B cell (primary cell): ENCODE data around the gene CREB3L1. TPM values are rescaled to one million over a fixed set of nuclear protein-coding genes. Genes with fewer than 3 reads are reported as not detected.

Experiments
- ATAC-seq: fragments of 200-7000 bp; cut with Tn5 transposase; one replicate; pipeline ENCODE4 v1.10.0; 2021; ENCODE audit warnings: low read depth, mild to moderate bottlenecking, moderate number of reproducible peaks, moderate library complexity
- CTCF ChIA-PET: fragments of 350-600 bp; sonication (Branson Sonifier 250); formaldehyde crosslinking; loops from one replicate; lab custom pipeline; 2021; ENCODE audit warnings: antibody characterized with exemption, inconsistent platforms; lab: Charles Lee
- POLR2A ChIA-PET: fragments of 350-600 bp; sonication (Branson Sonifier 250); formaldehyde crosslinking; loops from one replicate; lab custom pipeline; 2021; ENCODE audit warnings: antibody characterized with exemption; lab: Charles Lee
- DNase-seq: peaks from one replicate; pipeline ENCODE4 v3.0.0; 2013
- H2AFZ ChIP-seq: 2 replicates; pipeline ENCODE4 v1.6.1; 2012; ENCODE audit warnings: mild to moderate bottlenecking, low read depth, low read length; ENCODE audit not compliant: insufficient read depth, poor library complexity, severe bottlenecking
- H3K27ac ChIP-seq, 2 donors: 1 replicate in 1 of 2; 2 replicates in 1 of 2; pipeline ENCODE4 v1.5.1; 2012 to 2013; ENCODE audit warnings: low read length in 2 of 2, mild to moderate bottlenecking in 2 of 2, moderate library complexity in 1 of 2
- H3K27me3 ChIP-seq, 4 experiments: fragments of 200-600 bp in 1 of 4; sonication (generic) in 1 of 4; replicated peaks in 1 of 4; 1 replicate in 2 of 4; 2 replicates in 2 of 4; pipeline versions ENCODE4 v1.6.1 to v1.7.0; 2013 to 2016; ENCODE audit warnings: low read length in 3 of 4, mild to moderate bottlenecking in 2 of 4, mixed read lengths in 1 of 4, moderate library complexity in 1 of 4; ENCODE audit not compliant: insufficient read depth in 4 of 4, control insufficient read depth in 3 of 4; ENCODE audit errors: control extremely low read depth in 1 of 4
- H3K36me3 ChIP-seq, 2 experiments: replicated peaks in 1 of 2; 1 replicate in 1 of 2; 2 replicates in 1 of 2; pipeline versions ENCODE4 v1.6.1 to v1.7.1; 2013; ENCODE audit warnings: low read length in 1 of 2; ENCODE audit not compliant: insufficient read depth in 2 of 2, control insufficient read depth in 1 of 2; ENCODE audit errors: control extremely low read depth in 1 of 2, extremely low read depth in 1 of 2
- H3K4me1 ChIP-seq, 2 donors: fragments of 200-600 bp in 1 of 2; sonication (generic) in 1 of 2; 1 replicate in 1 of 2; 2 replicates in 1 of 2; pipeline versions ENCODE4 v1.5.1 to v1.6.1; 2013 to 2017; ENCODE audit warnings: low read length in 2 of 2; ENCODE audit not compliant: control insufficient read depth in 2 of 2, insufficient read depth in 2 of 2
- H3K4me2 ChIP-seq: replicated peaks from 2 replicates; pipeline ENCODE3; 2012; ENCODE audit warnings: mild to moderate bottlenecking, low read depth, low read length; ENCODE audit not compliant: poor library complexity, severe bottlenecking
- H3K4me3 ChIP-seq, 5 experiments: fragments of 200-600 bp in 1 of 5; sonication (generic) in 1 of 5; 1 replicate in 3 of 5; 2 replicates in 2 of 5; pipeline versions ENCODE4 v1.5.1 to v1.7.0; 2011 to 2016; ENCODE audit warnings: low read length in 4 of 5, mild to moderate bottlenecking in 4 of 5, low read depth in 2 of 5, control low read depth in 1 of 5, moderate library complexity in 1 of 5; ENCODE audit not compliant: insufficient read depth in 1 of 5; ENCODE audit errors: control extremely low read depth in 1 of 5, extremely low read depth in 1 of 5
- H3K79me2 ChIP-seq: fragments of 200-600 bp; sonication (generic); one replicate; pipeline ENCODE4 v1.6.0; 2016; ENCODE audit warnings: low read length; ENCODE audit not compliant: control insufficient read depth, insufficient read depth
- H3K9ac ChIP-seq: fragments of 200-600 bp; sonication (generic); 2 replicates; pipeline ENCODE4 v1.6.1; 2017; ENCODE audit warnings: mild to moderate bottlenecking, low read length, moderate library complexity
- H3K9me3 ChIP-seq, 3 donors: one replicate each; pipeline versions ENCODE4 v1.6.1 to v1.7.1; 2013; ENCODE audit warnings: low read length in 2 of 3; ENCODE audit not compliant: control insufficient read depth in 2 of 3, insufficient read depth in 1 of 3; ENCODE audit errors: control extremely low read depth in 1 of 3
- H4K20me1 ChIP-seq: 2 replicates; pipeline ENCODE4 v1.6.0; 2012; ENCODE audit warnings: mild to moderate bottlenecking, low read length; ENCODE audit not compliant: insufficient read depth, control insufficient read depth, poor library complexity, severe bottlenecking
- H3K27ac Mint-ChIP-seq: one replicate; pipeline ENCODE4 v1.8.0; 2021; ENCODE audit warnings: mixed read lengths
- H3K27me3 Mint-ChIP-seq: one replicate; pipeline ENCODE4 v1.8.0; 2021; ENCODE audit warnings: mixed read lengths
- H3K4me1 Mint-ChIP-seq: one replicate; pipeline ENCODE4 v1.8.0; 2021; ENCODE audit warnings: mixed read lengths
- H3K4me3 Mint-ChIP-seq: one replicate; pipeline ENCODE4 v1.8.0; 2021; ENCODE audit warnings: mixed read lengths
- H3K9me3 Mint-ChIP-seq: one replicate; pipeline ENCODE4 v1.8.0; 2022; ENCODE audit warnings: mixed read lengths; ENCODE audit not compliant: insufficient read depth
- CTCF ChIP-seq: fragments of 200-600 bp; IDR thresholded peaks from one replicate; pipeline ENCODE4 v1.8.0; 2022; ENCODE audit warnings: antibody characterized with exemption, mild to moderate bottlenecking
- EZH2 ChIP-seq: IDR thresholded peaks from 2 replicates; pipeline ENCODE4 v1.6.1; 2012; ENCODE audit warnings: borderline replicate concordance, low read depth, mild to moderate bottlenecking, moderate library complexity, low read length; ENCODE audit not compliant: insufficient read depth, poor library complexity, severe bottlenecking
- WGBS: methylation state at CpG from one replicate; pipeline ENCODE4 v1.1.5; 2013; ENCODE audit warnings: missing lambda C conversion rate; ENCODE audit not compliant: insufficient coverage; 5-methylcytosine and 5-hydroxymethylcytosine counted together
- intact Hi-C: fragments of 100-400 bp; cut with micrococcal nuclease; formaldehyde crosslinking; loops from one replicate; pipeline ENCODE4 v1.10.0; 2022
- polyA plus RNA-seq: library from polyadenylated mRNA; depleted of rRNA; stranded (reverse); fragments of >200 nt; gene quantifications from 2 replicates; pipeline ENCODE4 v1.2.3, GENCODE V29; 2012
- total RNA-seq, 2 donors: library from RNA; stranded (reverse); fragments of 120-200 nt in 1 of 2; gene quantifications; 1 replicate in 1 of 2; 2 replicates in 1 of 2; pipeline versions ENCODE4 v1.2.3 to v1.2.4, GENCODE V29; 2013 to 2022

CREB3L1 gene
- total and polyA plus RNA-seq, 2 donors (not counting 1 experiment from before 2014, with no cell fraction given), result not detected

- peak overlapping the region; percentile 50 for H3K27ac Mint-ChIP-seq
- peak overlapping the region; percentile 81 for H3K4me2 ChIP-seq
- CTCF ChIA-PET, result no interaction called here
- H2AFZ ChIP-seq, result no peak overlapping the region
- H3K4me1 ChIP-seq, result peaks cover 15 to 16% of the 10 kb centered on the region in 2 donors
- intact Hi-C loops, result no loop called here
- H4K20me1 ChIP-seq, result no peaks in the 10 kb centered on the region
- no peak overlapping the region for H3K27ac ChIP-seq
- H3K27me3 Mint-ChIP-seq, result peaks cover 42% of the 10 kb centered on the region
- TF ChIP-seq EZH2 (no peak), CTCF (no peak)
- no peak overlapping the region for H3K4me3 ChIP-seq
- DNase-seq, result no peak
- H3K9me3 ChIP-seq, result peaks cover 0 to 16% (median 0%) of the 10 kb centered on the region in 3 donors
- H3K4me3 Mint-ChIP-seq, result peak overlapping the region; percentile 77
- no peaks in the 10 kb centered on the region for H3K9me3 Mint-ChIP-seq
- peaks cover 7% of the 10 kb centered on the region for H3K4me1 Mint-ChIP-seq
- POLR2A ChIA-PET, result interaction anchor here (0.6 kb wide), 1 partner anchor 1267 kb away, joined by 3 read pairs; no protein-coding TSS in a partner anchor
- WGBS, result 59% methylated on average over 17 of the region's 26 CpGs
- no peaks in the 10 kb centered on the region for H3K79me2 ChIP-seq
- no peaks in the 10 kb centered on the region for H3K36me3 ChIP-seq
- peaks cover 0 to 44% (median 22%) of the 10 kb centered on the region in 4 experiments for H3K27me3 ChIP-seq
- no peak overlapping the region for H3K9ac ChIP-seq
- ATAC-seq, result no peak
These were observed 19.3 kb downstream of the CREB3L1 start for GRCh38 chr11:46296528-46297448.
